Pericardium fibroblast (primary cell): ENCODE measurements around the gene GIMAP1. TPM values are rescaled to one million over a fixed set of nuclear protein-coding genes. Genes with fewer than 3 reads are reported as not detected.

ENCODE experiments used
- total RNA-seq: library from RNA; depleted of rRNA; stranded (reverse); fragments of >200 nt; gene quantifications from 2 replicates; pipeline ENCODE4 v1.2.3, GENCODE V29; 2015

Gene GIMAP1
- not detected in 2 replicates for total RNA-seq

GRCh38 chr7:150716368-150716767 is at the start of gene GIMAP1:
Gene GIMAP1 (plus strand): TSS chr7:150716613. CDS start chr7:150719048, 2,435 bp downstream.

GRCh38 chr7:150685219-150686029 is 31.0 kb upstream of the GIMAP1 start, which contains the start of gene GIMAP2:
Gene GIMAP2 (plus strand): TSS chr7:150685706. CDS start chr7:150687060, 1,354 bp downstream.

GRCh38 chr7:150737265-150738055 is 21.0 kb downstream of the GIMAP1 start, which contains the start of gene GIMAP5:
Gene GIMAP5 (plus strand): TSS chr7:150737418. CDS start chr7:150740885, 3,467 bp downstream.

Other genes starting within 250 kb of the GIMAP1 start
- gene GIMAP7, start 201.7 kb upstream of the GIMAP1 start, total RNA-seq = not detected in 2 replicates
- gene GIMAP4, start 149.2 kb upstream of the GIMAP1 start, total RNA-seq = not detected in 2 replicates
- not detected in 2 replicates for gene GIMAP6, start 84.2 kb upstream of the GIMAP1 start, total RNA-seq
- 0.09 and 0.12 TPM in 2 replicates for gene GIMAP2, start 30.9 kb upstream of the GIMAP1 start, total RNA-seq
- gene GIMAP5, start 20.8 kb downstream of the GIMAP1 start, total RNA-seq = not detected in 2 replicates
- 2.2 and 12.2 TPM in 2 replicates for gene TMEM176B, start 83.8 kb downstream of the GIMAP1 start, total RNA-seq
- gene TMEM176A, start 84.2 kb downstream of the GIMAP1 start, total RNA-seq = 4.1 and 6.2 TPM in 2 replicates
- not detected in 2 replicates for gene AOC1, start 135.9 kb downstream of the GIMAP1 start, total RNA-seq